GM21381 (cell line): ENCODE results near the gene LRBA.
A peak's percentile ranks its signal among the peaks of the same experiment; 100 is the strongest.

Experiments
- ATAC-seq: cut with Tn5 transposase; IDR thresholded peaks from one replicate; pipeline ENCODE4 v1.9.1; 2021; ENCODE audit warnings: mild to moderate bottlenecking, moderate library complexity; ENCODE audit not compliant: unreplicated experiment

The LRBA gene

GRCh38 chr4:150306719-150307118 lies 708.4 kb downstream of the LRBA start:
- no peak for ATAC-seq

GRCh38 chr4:150305995-150306394 lies 709.1 kb downstream of the LRBA start:
- no peak for ATAC-seq

- no peak for ATAC-seq
These were observed 712.5 kb downstream of the LRBA start for GRCh38 chr4:150302553-150302952.

GRCh38 chr4:150299816-150300215 lies 715.3 kb downstream of the LRBA start:
- no peak for ATAC-seq

- peak; percentile 49 for ATAC-seq
These were observed 717.1 kb downstream of the LRBA start for GRCh38 chr4:150297861-150298474.

- no peak for ATAC-seq
These were observed 725.2 kb downstream of the LRBA start for GRCh38 chr4:150289881-150290280.

GRCh38 chr4:150289198-150289597 lies 725.9 kb downstream of the LRBA start:
- no peak for ATAC-seq

- ATAC-seq = no peak
These were observed 728.4 kb downstream of the LRBA start for GRCh38 chr4:150286656-150287055.

GRCh38 chr4:150283689-150284088 lies 731.4 kb downstream of the LRBA start:
- no peak for ATAC-seq

- ATAC-seq = no peak
These were observed 734.1 kb downstream of the LRBA start for GRCh38 chr4:150280975-150281374.

GRCh38 chr4:150280081-150280895 lies 734.8 kb downstream of the LRBA start:
- ATAC-seq = no peak

- ATAC-seq = no peak
These were observed 736.9 kb downstream of the LRBA start for GRCh38 chr4:150278206-150278605.

GRCh38 chr4:150268444-150268843 lies 746.6 kb downstream of the LRBA start:
- no peak for ATAC-seq

GRCh38 chr4:150265806-150266205 lies 749.3 kb downstream of the LRBA start:
- no peak for ATAC-seq

- no peak for ATAC-seq
These were observed 750.4 kb downstream of the LRBA start for GRCh38 chr4:150264595-150265161.

- ATAC-seq = no peak
These were observed 752.5 kb downstream of the LRBA start for GRCh38 chr4:150262611-150263010.

GRCh38 chr4:150261571-150261970 lies 753.5 kb downstream of the LRBA start:
- no peak for ATAC-seq

- ATAC-seq = no peak
These were observed 755.1 kb downstream of the LRBA start for GRCh38 chr4:150259861-150260567.

GRCh38 chr4:150258569-150258968 lies 756.5 kb downstream of the LRBA start:
- no peak for ATAC-seq

- no peak for ATAC-seq
These were observed 758.0 kb downstream of the LRBA start for GRCh38 chr4:150256841-150257730.

- ATAC-seq = no peak
These were observed 758.9 kb downstream of the LRBA start for GRCh38 chr4:150256225-150256620.
